ENCODE results near the gene TESK2. TPM values are rescaled to one million over a fixed set of nuclear protein-coding genes. Genes with fewer than 3 reads are reported as not detected.

Gene TESK2
- polyA plus RNA-seq, 1 of the 3 experiments (the other 2 are of a cell fraction): 1.3 TPM

DNA sequence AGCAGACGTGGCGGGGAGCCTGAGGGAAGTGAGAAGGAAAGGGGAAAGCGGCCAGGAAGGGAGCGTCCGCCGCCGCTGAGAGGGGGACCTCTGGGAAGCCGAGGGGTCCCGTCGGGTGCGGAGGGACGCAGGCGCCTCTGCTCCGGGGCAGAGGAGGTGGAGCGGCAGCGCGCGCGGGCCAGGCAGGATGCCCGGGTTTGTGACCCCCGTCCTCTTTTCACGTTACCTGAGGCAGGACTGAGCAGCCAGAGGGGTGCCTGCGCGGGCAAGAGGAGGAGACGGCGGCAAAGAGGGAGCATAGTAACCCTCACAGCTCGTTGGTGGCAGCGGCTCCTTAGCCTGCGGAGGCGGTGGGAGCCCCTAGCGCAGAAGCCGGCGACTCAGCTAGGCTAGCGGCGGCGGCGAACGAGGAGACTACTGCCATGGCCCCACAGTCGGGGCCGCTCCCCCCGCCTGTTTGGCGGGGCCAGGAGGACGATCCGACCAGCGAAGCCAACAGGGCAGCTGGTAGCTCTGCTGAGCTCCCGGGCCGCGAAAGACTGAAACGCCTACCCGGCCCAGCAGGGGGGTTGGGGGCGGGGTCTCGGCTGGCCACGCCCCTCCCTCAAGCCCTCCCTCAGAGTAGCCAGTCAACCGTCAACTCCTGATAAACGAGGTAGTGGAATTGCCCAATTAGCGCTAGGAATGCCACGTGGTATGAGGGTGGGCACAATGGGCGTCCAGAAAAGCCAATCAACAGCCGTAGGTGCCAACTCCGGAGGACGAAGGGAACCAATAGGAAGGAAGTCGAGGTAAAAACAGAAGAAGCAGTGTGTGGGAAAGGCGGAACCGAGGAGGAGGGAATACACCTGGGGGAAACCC, at the start of gene TESK2 (continued):
- TF ChIP-seq, protein P1, sequence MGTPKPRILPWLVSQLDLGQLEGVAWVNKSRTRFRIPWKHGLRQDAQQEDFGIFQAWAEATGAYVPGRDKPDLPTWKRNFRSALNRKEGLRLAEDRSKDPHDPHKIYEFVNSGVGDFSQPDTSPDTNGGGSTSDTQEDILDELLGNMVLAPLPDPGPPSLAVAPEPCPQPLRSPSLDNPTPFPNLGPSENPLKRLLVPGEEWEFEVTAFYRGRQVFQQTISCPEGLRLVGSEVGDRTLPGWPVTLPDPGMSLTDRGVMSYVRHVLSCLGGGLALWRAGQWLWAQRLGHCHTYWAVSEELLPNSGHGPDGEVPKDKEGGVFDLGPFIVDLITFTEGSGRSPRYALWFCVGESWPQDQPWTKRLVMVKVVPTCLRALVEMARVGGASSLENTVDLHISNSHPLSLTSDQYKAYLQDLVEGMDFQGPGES (IDR thresholded peaks at IDR 0.05; ENCODE audit: low read depth, low read length): peak; percentile 86
- TF ChIP-seq GABPA (IDR thresholded peaks at IDR 0.05; ENCODE audit: low read depth) (peak; percentile 19; the same call in 1 of the 2 replicates), NFIC (IDR thresholded peaks at IDR 0.05; ENCODE audit: borderline replicate concordance) (no peak; the same call in 1 of the 2 replicates), JUND (IDR thresholded peaks at IDR 0.05) (no peak), CHD2 (IDR thresholded peaks at IDR 0.05; ENCODE audit: low read length, partially characterized antibody) (peak; percentile 91), RAD21 (IDR thresholded peaks at IDR 0.05; ENCODE audit: low read length) (no peak), NRF1 (IDR thresholded peaks at IDR 0.05; ENCODE audit: low read depth, low read length) (no peak), FOSL2 (IDR thresholded peaks at IDR 0.05; ENCODE audit: borderline replicate concordance, low read depth) (no peak)
- TF ChIP-seq, protein P2, sequence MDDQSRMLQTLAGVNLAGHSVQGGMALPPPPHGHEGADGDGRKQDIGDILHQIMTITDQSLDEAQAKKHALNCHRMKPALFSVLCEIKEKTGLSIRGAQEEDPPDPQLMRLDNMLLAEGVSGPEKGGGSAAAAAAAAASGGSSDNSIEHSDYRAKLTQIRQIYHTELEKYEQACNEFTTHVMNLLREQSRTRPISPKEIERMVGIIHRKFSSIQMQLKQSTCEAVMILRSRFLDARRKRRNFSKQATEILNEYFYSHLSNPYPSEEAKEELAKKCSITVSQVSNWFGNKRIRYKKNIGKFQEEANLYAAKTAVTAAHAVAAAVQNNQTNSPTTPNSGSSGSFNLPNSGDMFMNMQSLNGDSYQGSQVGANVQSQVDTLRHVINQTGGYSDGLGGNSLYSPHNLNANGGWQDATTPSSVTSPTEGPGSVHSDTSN (IDR thresholded peaks at IDR 0.05): peak; percentile 98
- TF ChIP-seq, protein P3, sequence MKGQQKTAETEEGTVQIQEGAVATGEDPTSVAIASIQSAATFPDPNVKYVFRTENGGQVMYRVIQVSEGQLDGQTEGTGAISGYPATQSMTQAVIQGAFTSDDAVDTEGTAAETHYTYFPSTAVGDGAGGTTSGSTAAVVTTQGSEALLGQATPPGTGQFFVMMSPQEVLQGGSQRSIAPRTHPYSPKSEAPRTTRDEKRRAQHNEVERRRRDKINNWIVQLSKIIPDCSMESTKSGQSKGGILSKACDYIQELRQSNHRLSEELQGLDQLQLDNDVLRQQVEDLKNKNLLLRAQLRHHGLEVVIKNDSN (IDR thresholded peaks at IDR 0.05; ENCODE audit: borderline replicate concordance, low read depth): peak; percentile 94

DNA sequence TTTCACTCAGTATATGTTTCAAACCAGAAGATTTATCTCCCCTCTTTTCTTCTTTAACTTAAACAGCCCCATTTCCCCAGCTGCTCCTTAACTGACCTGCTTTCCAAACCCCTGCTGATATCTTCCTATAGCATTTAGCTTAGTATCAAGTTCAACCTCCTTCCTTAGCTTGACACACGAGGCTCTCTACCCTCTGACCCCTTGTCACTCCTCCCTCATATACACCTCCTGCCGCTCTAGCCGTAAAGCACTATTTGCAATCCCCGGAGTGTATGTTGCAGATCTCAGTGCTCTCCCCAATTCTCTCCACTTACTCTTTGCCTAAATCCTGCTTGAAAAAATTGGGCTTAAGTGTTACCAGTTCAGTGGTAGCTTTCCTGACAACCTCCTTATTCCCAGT, 45.9 kb upstream of the TESK2 start:
- no peak for DNase-seq
- Histone ChIP-seq H3K4me1 (ENCODE audit: control insufficient read depth in 1 of 2, insufficient read depth in 2 of 2, low read depth in 1 of 2, low read length in 1 of 2) (no peaks in the 10 kb centered on the region), H3K9me2 (no peaks in the 10 kb centered on the region), H3K27ac (ENCODE audit: low read depth in 2 of 2, low read length in 1 of 2) (no peak overlapping the region), H3K9me3 (no peaks in the 10 kb centered on the region), H3K79me2 (ENCODE audit: insufficient read depth) (no peaks in the 10 kb centered on the region), H3K27me3 (ENCODE audit: insufficient read depth) (no peaks in the 10 kb centered on the region), H3K4me3 (ENCODE audit: low read depth in 2 of 2, low read length in 1 of 2) (no peak overlapping the region), H2AFZ (ENCODE audit: low read depth) (no peak overlapping the region), H3K36me3 (replicated peaks in 1 of 2; ENCODE audit: control insufficient read depth in 1 of 2, insufficient read depth in 2 of 2, low read length in 1 of 2) (no peaks in the 10 kb centered on the region), H3K9ac (no peak overlapping the region), H3F3A (replicated peaks; ENCODE audit: insufficient read depth) (no peaks in the 10 kb centered on the region), H4K20me1 (ENCODE audit: insufficient read depth) (no peaks in the 10 kb centered on the region), H3K4me2 (no peak overlapping the region)
- POLR2A ChIA-PET: interaction anchor here (3.7 kb wide), 1 partner anchor 15 kb away, joined by 16 read pairs; the partner anchor contains the start of gene PRDX1
- TF ChIP-seq RXRA (IDR thresholded peaks at IDR 0.05; ENCODE audit: borderline replicate concordance, low read depth) (no peak), SIN3A (IDR thresholded peaks at IDR 0.05; ENCODE audit: borderline replicate concordance, low read depth, low read length) (no peak)
- TF ChIP-seq, protein P4, sequence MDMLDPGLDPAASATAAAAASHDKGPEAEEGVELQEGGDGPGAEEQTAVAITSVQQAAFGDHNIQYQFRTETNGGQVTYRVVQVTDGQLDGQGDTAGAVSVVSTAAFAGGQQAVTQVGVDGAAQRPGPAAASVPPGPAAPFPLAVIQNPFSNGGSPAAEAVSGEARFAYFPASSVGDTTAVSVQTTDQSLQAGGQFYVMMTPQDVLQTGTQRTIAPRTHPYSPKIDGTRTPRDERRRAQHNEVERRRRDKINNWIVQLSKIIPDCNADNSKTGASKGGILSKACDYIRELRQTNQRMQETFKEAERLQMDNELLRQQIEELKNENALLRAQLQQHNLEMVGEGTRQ (IDR thresholded peaks at IDR 0.05; ENCODE audit: borderline replicate concordance, low read depth, low read length): no peak
- CTCF ChIA-PET: interaction anchor here (0.8 to 3.0 kb wide), 2 partner anchors 33 to 39 kb away, joined by 3 to 14 read pairs; no protein-coding TSS in a partner anchor
- 75% methylated on average over 4 of the region's 4 CpGs for WGBS (ENCODE audit: low lambda C conversion rate)
